DMS 273 (cell line): Measurements from ENCODE around the gene COL2A1.
A peak's percentile ranks its signal among the peaks of the same experiment; 100 is the strongest.

Experiments used
- DNase-seq: peaks from one replicate; lab custom pipeline; 2025; ENCODE audit not compliant: unreplicated experiment; lab: John Stamatoyannopoulos, UW

Gene COL2A1

DNA sequence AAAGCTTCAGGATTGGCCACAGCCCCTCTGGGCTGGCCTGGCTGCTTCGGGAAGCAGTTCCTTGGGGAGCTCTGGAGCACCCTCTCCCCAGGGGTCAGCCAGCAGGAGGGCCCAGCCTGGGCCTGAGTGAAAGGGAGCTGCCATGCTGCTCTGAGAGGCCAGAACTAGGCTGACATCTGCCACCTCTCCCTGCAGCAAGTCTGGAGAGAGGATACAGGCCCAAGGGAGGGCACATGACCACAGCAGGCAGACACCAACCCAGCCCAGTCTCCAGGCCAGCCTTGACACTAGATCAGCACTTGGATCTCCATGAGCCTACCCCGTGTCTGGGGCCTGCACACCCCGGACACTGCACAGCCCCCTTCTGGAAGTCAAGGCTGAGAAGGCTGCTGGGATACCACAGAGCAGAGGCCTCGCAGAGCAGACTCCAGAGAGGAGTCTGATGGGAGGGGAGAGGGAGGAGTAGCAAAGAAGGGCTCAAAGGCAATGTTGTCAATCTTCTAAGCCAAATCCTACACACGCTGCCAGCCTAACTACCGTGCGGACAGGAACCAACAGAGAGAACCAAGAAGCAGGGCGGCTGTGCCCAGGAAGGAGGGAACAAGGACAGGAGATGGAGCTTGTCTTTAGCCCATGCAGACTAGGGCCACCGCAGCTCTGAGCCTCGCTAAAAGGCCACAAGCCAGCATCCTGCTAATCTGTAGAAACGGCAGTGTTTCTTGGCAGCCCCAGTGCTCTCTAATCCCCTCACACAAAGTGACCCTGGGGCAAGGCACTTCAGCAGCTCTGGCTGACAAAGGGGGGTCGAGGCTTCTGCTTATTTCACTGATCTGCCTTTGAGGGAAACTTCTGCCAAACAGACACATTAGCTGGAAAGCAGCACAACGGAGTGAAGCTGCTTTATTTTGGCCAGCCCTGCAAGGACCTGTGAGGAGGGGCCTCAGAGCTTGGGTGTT is 12.9 kb downstream of the COL2A1 start:
- peak; percentile 21 for DNase-seq

DNA sequence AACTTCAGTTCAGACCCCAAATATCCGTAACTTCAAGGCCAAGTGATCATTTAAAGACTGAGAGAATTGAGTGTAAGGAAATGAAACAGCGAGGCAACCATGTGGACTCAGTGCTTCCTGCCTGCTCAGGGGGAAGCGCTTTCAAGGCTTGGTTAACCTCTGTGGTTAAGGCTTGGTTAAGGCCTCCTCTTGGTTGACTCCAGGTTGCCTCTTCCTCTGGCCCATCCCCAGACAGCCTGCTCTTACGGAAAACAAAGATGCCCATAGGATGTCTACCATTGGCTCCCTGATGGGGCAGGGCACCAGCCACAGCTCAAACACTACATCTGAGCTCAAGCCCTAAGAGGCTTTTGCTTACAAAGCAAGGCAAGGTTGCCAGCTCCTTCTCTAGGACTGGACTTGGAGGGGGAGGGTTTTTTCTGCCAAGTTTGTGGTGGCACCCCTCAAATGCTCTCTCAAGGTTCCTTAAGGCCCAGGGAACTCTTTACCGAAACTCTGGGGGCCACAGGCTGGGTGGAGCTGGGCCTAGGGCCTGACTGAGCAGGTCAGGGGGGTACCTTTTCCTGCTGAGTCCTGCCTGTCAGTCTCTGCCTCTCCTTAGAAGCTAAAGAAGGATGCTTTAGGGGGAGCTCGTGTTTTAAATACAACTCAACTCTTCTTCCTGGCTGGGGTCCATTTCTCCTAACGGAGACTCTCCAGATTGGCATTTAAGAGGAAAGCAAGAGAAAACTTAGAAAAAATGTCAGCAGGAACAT is 13.7 kb downstream of the COL2A1 start:
- DNase-seq: peak; percentile 36

DNA sequence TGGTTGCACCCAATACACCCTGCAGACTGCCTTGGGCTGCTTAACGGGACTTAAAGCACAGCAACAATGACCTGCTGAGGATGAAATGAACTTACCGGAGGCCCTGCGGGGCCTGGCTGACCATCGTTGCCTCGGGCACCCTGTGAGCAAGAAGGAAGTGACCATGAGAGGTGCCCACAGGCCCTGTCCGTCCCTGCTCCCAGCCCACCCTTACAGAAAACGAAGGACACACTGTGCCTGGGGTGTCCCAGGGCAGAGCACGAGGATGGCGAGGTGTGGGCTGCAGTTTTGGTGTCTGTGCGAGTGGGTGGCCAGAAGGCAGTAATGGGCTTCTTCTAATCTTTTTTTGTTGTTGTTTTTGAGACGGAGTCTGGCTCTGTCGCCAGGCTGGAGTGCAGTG is 14.6 kb downstream of the COL2A1 start:
- DNase-seq: no peak

DNA sequence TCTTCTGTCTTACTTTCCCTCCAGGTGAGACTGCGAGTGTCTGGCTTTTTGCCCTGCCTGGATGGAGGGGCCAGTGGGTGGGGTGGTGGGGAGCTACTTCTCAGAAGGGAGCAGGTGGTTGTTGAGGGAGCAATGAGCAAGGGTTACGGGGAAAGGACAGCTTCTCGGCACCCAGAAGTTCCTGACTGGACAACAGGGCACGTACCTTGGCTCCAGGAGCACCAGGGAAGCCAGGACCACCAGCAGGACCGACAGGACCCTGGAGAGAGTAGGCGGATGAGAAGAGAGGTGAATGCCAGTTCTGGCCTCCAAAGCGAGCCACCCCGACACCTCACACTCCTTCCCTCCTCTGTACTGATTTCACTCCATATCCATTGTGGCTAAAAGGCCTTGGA is 15.3 kb downstream of the COL2A1 start:
- DNase-seq: no peak

DNA sequence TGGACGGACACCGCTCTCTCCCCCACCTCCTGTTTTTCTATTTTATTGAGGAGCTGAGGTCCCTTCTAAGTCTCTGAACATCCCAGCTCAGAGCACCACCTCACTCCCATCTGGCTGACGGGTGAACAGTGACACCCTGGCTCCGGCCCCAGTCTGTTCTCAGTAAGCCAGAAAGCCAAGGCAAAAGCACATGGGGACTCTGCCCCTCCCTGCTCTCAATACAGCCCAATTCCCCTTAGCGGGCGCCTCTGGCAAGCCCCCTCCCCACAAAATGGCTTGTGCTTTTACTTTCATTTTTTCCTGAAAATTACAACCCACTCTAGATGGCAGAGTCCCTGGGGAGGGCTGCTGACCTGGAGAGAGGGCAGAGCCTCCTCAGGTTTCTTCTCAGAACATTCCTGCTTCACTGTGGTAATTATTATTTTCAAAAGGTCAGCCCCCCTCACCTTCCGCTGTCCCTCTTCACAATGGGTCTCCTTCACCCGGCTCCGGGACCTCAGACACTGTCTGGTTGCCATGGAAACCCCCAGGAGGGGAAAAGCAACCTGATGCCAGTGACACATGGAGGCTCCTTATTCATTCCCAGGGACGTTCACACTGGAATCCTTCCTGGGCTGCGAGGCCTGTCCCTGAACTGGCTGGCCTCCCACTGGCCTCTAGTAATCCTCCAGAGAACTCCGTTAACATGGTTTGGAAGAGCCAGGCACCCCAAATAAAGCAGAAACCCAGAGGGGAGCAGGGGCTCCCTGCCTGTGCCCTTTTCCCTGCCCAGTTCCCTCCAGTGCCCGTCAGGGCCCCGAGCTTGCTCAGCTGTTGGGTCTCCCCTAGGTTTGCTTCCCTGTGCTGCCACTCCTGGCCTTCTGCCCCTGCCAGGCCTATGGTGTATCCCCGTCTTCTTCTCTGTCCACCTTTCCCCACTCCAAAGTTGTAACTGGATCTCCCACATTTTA is 15.9 kb downstream of the COL2A1 start:
- DNase-seq: peak; percentile 83

DNA sequence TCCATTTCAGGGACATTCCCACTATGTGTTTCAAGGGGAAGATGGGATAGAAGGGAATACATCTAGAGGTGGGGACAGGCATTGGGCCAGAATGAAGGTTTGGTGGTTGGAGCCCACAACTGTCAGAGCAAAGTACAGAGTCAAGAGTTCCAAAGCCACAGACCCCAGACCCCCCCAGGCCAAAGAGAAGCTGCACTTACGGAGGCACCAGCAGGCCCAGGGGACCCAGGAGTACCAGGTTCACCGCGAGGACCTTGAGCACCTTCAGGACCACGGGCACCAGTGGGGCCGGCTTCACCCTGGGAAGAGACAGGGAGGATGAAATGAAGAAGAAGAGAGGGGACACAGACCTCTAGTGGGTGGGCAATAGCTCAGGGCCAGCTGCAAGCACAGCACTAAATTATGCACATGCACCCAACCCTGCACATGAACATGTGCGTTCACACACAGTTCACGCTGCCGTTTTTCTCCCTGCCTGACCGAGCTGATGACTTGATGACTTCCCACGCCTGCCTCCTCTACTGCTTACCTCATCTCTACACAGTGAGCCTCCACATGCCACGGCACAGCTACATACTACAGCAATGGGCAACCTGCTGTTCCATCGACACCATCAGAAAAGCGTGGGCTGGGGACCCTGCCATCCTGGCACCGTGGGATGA is 16.7 kb downstream of the COL2A1 start:
- peak; percentile 56 for DNase-seq

DNA sequence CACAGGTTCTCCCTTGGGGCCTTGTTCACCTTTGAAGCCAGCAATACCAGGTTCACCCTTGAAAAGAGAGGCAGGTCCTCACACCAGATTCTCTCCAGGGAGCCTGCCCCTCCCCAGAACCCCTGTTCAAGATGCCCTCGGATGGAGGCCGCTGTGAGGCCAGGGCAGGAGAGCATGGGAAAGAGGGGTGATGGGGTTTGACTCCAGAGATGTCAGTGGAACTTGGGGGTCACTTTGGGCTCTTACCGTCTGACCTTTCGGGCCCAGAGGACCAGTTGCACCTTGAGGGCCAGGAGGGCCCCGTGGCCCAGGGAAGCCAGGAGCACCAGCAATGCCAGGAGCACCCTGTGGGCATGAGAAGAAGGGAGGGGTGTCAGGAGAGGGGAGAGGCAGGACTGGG is 17.4 kb downstream of the COL2A1 start:
- no peak for DNase-seq

DNA sequence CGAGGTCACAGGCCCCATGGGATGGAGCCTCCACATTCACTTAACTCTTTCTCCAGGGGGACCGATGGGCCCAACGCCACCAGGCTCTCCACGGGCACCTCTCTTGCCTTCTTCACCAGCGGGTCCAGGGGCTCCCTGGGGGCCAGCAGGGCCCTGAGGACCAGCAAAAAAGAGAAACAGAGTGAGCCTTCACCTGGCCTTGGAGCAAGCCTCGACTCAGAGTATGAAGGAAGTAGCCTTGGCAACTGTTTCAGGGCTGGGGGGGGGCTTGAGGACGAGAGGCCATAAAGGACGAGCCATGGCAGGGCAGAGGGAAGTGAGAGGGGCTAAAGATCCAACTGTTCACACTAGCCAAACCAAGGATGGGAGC is 18.0 kb downstream of the COL2A1 start:
- no peak for DNase-seq

DNA sequence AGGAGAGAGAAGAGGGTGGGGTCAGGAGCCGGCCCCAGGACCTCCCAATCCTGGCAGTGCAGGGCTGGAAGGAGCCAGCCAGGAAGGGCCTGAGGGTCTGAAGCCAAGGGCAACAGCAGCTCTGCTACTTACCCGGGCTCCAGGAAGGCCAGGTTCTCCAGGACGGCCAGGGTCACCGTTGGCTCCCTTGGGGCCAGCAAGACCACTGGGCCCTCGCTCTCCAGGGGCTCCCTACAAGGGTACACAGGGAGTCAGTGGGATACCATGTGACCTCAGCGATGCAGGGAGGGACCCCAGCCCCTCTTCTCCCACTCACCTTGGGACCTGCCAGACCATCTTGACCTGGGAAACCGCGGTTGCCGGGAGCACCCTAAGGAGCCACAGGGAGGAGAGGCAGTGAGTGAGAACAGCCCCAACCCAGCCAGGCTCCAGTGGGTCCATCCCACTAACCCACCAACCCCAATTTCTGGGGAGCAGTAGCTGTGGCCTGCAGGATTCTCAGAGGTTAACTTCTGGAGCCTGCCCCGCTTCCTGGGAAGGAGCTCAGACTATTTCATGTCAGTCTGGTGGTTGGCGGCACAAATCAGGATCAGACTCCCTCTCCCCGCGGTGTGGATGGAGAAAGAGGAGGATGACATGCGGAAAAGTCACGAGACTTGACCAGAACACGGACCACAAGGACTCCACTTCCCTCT is 18.5 kb downstream of the COL2A1 start:
- no peak for DNase-seq

DNA sequence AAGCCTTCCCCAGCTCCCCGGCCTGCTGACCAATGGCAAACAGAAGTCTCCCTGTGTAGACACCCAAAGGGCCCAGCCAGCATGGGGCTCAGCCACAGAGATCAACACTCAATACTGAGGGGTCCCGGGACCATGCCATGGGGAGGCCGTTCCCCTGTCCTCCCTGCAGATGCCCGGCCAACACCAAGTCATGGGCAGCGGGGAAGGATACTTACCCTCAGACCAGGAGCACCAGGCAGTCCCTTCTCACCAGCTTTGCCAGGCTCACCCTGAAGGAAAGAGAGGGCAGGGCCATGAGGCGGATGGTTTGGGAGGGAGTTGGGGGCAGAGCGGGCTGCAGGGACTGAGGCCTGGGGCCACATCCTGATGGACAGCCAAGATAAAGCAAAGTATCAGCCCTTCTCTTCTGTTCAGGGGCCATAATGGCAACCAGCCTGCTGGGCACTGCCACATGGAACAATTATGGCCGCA is 19.9 kb downstream of the COL2A1 start:
- no peak for DNase-seq

DNA sequence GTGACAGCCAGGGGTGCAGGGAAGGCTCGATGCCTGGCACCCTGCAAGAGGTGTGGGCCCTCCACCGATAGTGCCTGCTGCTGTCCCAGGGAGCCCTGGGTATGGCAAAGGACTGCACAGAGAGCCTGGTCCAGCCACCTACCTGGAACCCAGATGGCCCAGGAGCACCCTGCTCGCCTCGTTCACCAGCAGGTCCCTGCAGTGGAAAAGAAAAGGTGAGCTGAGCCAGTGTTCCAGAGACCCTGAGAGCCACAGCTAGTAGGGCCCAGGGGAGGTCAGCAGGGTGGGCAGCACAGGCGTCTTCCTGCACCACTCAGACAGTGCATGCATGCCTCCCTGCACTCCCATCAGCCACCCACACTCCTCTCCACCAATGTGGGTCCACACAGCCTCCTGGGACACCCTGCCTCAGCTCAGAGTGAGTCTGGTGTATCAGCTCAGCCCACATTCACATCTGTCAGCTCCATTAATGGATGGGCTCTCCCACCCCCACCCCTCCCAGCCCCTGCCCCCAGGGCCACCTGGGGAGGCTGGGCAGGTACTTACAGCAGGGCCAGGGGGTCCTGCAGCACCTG is 20.6 kb downstream of the COL2A1 start:
- DNase-seq: no peak

DNA sequence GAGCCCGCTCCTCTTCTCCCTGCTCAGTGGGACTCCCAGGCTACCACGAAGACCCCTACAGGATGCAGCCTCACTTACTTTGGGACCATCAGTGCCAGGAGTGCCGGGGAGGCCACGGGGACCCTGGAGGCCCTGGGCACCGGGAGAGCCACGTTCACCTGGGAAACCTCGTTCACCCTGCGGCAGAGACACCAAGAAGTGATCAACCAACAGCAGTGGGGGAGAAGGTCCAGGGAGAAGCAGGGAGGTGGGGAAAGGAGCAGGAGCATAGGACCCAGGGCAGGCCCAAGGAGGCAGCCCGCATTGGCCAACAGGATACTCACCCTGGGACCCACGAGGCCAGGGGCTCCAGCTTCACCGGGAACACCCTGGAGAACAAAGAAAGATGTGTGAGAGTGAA is 21.5 kb downstream of the COL2A1 start:
- DNase-seq: no peak

DNA sequence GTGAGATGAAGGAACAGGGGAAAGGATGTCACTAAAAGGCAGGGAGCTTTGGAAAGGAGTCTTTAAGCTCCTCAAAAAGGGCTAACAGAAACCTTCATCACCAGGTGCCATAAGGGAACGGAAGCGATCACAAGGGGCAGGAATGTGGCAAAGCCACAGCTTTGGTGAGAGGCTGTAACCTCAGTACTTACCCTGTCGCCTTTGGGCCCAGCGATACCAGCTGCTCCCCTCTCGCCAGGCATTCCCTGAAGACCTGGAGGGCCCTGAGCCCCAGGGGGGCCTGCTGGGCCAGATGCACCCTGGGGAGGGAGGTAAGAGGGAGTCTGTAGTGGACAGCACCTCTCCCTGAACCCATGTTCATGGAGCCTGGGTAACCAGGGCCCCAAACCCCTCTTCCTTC is 22.0 kb downstream of the COL2A1 start:
- DNase-seq: no peak

DNA sequence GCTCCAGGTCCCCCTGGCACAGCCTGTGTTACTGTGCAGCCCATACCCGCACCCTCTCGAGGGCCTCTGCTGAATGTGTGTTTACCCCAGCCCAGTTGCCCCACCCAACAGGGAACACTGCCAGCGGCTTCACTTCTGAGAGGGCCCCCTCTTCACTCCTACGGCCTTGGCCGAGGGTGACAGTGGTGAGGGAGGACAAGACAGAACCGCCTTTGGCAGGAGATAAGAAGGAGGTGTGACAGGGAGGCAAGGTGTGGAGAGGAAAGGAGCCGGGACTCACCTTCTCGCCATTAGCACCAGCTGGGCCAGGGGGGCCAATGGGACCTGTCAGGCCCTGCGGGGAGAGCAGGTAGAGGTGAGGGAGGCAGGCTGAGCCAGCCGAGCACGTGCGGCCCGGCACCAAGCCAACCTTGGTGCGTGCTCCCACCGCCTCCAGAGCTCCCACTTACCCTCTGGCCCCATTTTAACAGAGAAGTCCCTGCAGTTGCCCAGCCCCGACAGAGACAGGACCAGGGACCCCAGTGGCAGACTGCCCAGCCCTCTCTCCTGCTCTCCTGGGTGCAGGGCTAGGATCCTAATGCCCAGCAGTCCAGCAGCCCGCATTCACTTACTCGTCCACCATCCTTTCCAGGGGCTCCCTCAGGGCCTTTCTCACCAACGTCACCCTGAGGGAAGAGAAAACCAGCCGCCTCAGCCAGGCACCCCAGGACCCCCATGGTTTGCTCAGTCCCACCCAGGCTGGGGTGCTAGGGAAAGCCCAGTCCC is 22.6 kb downstream of the COL2A1 start:
- no peak for DNase-seq

DNA sequence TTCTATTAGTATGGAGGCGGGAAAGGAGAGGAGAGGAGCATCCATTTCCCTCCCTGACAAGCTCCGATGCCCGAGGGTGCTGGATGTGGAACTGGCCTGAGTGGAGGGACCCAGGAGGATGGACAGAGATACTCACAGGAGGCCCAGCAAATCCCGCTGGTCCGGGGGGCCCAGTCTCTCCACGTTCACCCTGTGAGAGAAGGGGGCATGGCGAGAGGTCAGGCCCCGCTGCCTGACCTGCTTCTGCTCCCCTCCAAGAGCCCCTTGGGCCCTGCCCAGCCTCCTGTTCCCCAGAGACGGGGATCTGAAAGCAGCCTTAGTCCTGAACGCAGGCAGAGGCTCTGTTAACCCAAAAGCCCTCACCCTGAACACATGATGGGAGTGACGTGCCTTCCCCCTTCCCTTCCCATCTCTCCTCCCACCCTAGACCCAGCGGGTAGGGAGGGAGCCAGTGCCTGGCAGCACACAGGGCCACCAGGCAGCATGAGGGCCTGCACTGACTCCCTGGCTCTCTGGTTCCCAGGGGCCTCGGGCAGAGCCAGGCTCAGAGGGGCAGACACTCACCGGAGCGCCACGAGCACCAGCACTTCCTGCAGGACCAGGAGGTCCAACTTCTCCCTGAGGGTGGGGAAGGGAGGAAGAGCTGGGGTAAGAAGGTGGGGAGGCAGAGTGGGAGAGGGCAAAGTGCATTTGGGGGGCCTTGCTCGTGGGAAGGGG is 23.3 kb downstream of the COL2A1 start:
- DNase-seq: no peak

DNA sequence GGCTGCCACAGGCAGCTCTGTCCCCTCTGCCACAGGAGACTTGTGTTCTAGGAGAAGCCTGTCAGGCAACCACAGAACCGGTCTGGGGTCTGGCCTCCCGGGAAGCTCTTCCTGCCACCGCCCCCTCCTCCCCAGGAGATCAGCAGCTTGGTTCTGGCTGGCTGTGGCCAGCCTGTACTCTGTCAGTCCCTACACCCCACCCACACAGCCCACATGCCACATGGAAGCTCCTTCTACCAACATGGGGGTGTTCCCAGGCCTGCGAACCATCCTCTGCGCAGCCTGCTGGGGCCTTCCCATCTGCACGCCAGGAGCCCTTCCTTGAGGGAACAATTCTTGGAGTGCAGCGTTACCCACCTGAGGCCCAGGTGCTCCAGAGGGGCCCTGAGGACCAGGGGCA is 24.1 kb downstream of the COL2A1 start:
- DNase-seq: no peak

DNA sequence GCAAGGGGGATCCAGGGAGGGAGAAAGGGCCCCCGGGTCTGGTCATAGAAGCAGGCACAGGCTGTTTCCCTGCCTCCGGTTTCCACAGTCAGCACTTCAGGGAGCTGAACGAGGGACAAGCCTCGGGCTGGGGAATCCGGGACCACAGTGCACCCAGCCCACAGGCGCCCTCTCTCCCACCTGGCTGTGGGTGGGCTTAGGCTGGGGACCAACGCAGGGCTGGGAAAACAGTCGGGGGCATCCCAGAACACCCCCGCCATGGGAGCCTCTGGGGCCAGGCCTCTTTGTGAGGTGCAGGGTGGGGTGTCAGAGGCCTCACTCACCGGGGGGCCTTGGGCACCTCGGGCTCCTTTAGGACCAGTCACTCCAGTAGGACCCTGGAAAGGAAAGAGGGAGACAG is 24.6 kb downstream of the COL2A1 start:
- DNase-seq: no peak

DNA sequence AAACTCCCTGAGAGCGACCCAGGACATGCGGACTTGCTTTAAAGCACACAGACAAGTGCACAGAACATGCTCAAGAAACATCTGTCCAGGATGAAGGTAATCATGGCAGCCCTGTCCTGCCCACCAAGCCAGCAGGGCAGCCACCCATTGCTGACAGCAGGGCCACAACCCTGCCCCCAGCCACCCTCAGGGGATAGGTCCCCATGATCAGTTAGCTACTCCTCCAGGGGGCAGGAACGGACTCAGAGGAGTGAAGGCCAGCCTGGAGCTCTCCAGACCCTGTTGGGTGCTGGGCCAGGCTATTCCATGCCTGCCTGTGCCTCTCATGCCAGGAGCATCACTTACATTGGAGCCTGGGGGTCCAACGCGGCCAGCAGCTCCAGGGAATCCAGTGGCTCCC is 25.1 kb downstream of the COL2A1 start:
- no peak for DNase-seq

DNA sequence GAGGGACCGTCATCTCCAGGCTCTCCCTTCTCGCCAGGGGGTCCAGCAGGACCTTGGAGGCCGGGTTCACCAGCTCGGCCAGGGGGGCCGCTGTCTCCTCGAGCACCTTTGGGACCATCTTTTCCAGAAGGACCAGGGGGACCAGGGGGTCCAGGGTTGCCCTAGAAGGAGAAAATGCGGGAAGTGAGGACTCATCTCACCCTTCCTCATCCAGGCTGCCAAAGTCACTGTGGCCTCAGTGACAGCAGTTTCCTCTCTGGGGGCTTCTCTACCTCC is 25.7 kb downstream of the COL2A1 start:
- DNase-seq: no peak
